NOMO-1 (cell line): Measurements from ENCODE around the gene PCDHGA6.
"Not testable (repeated sequence)": the region's sequence is repeated elsewhere in the genome, so short reads cannot be mapped to it uniquely, and the experiment has no call there.

Experiments
- DNase-seq, 2 experiments: peaks; one replicate each; lab custom pipeline; 2025; ENCODE audit not compliant: unreplicated experiment in 2 of 2; lab: John Stamatoyannopoulos, UW

The PCDHGA6 gene

DNA sequence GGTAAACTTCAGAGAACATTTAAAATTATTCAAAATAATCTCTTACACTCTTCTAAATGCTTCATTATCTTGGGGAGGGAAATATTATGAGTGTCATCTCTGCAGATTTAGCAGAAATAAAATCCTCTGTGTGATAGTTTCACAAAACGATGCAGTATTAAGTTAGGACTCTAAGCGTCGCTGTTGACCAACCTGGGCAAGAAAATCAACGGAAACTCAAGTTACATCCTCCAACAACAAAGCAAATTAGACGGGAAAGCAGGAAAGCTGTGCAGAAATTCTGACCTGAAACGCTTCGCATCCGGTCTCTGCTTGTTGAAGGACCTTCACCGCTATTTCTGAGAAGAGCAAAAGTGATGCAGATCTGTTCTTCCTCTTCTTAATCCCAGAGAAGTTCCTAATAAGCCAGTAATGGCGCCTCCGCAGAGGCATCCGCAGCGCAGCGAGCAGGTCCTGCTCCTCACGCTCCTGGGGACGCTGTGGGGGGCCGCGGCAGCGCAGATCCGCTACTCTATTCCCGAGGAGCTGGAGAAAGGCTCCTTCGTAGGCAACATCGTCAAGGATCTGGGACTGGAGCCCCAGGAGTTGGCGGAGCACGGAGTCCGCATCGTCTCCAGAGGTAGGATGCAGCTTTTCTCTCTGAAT lies at the start of gene PCDHGA6:
TSS of gene PCDHGA6 (plus strand) at position 219 of the 645 bp plus-strand sequence. CDS start at position 412, 193 bp downstream.
- DNase-seq, result no peak

DNA sequence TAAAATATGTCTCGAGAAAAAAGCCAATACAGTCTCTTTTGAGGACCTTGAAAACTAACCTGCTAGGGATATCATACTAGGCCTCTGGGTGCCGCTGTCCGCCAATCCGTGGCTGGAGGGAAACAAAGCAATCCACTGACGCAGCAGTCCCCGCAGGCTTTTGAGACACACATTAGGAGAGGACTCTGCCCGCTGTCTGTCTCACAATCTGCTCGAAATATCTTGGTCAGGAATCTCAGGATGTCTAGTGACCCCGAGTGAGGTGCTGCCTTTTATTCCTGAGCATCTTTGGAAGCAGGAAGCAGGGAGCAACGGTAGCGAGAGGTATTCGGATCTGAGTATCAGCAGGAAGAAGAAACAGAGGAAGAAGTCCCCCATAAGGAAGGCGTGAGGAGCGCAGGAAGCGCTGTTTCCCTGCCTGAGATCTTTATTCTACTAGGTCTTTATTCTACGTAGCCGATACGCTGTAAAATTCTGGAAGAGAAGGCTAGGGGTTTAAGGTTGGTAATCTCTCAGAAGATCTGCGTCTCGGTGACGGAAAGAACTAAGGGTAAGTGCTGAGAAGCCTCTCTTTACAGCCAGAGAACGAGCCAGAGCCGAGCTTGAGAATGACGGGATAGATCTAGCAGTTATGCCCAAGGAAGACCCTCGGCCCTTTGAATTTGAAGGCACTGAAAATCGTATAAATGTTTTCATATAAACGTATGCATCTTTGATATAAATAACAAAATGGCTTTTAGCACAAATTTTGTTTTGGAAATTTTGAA lies 47.4 kb upstream of the PCDHGA6 start:
- peak; percentile 39 to 53 for DNase-seq

DNA sequence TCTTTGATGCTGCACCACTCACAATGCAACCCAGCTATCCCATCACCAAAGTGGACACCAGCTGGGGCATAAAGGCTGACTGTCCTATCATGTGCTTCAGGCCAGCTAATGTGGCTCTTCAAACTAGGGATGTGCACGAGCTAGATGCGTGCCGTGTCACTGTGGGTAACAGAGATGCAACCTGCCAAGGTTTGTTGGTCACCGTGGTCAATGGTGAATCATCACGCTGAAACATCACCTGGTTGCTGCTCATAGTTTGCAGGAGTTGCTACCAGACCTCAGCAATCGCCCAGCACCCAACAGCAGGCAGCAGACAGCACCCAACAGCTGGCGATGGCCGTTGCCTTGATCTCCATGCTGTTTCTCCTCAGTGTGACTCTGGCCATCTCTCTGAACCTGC lies 45.5 kb upstream of the PCDHGA6 start:
- no peak for DNase-seq

DNA sequence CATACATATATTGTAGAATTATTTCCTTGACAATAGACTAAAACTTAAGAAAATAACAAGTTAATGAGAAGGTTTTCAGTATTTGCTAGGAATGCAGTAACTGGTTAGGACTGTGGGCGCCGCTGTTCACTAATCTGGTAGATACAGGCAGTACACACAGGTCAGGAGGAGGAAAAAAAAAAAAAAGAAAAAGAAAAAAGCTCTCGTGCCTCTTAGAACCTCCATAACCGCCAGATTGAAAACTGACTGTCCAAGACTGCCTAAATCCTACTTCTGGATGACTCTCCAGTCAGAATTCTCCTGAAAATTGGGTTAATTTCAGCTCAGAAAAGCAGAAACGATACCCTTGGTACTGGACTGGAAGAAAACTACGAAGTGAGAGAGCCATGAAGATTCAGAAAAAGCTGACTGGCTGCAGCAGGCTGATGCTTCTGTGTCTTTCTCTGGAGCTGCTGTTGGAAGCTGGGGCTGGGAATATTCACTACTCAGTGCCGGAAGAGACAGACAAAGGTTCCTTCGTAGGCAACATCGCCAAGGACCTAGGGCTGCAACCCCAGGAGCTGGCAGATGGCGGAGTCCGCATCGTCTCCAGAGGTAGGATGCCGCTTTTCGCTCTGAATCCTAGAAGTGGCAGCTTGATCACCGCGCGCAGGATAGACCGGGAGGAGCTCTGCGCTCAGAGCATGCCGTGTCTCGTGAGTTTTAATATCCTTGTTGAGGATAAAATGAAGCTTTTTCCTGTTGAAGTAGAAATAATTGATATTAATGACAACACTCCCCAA lies 43.2 kb upstream of the PCDHGA6 start, which contains the start of gene PCDHGA1:
TSS of gene PCDHGA1 (plus strand) at position 216 of the 782 bp plus-strand sequence.
- no peak for DNase-seq

GRCh38 chr5:141332571-141332970 lies 41.1 kb upstream of the PCDHGA6 start:
- not testable (repeated sequence) for DNase-seq

- no peak for DNase-seq
Observed at GRCh38 chr5:141338538-141339306, 35.0 kb upstream of the PCDHGA6 start, which contains the start of gene PCDHGA2. PCDHGA2 (plus strand) TSS chr5:141338760.

- DNase-seq, result not testable (repeated sequence)
Observed at GRCh38 chr5:141340781-141341354, 32.8 kb upstream of the PCDHGA6 start.

GRCh38 chr5:141342773-141343172 lies 30.9 kb upstream of the PCDHGA6 start:
- no peak for DNase-seq

- no peak for DNase-seq
Observed at GRCh38 chr5:141343242-141343952, 30.3 kb upstream of the PCDHGA6 start, which contains the start of gene PCDHGA3. PCDHGA3 (plus strand) TSS chr5:141343829; CDS start chr5:141344034, 205 bp downstream.

DNA sequence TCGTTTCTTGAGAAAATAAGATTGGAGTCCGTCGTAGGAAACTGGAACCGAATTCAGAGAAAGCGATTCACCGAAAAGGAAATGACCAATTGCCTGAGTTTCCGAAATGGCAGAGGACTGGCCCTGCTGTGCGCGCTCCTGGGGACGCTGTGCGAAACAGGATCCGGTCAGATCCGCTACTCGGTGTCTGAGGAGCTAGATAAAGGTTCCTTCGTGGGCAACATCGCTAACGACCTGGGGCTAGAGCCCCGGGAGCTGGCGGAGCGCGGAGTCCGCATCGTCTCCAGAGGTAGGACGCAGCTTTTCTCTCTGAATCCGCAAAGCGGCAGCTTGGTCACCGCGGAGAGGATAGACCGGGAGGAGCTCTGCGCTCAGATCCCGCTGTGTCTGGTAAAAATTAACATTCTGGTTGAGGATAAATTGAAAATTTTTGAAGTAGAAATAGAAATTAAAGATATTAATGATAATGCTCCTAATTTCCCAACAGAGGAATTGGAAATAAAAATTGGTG lies 29.7 kb upstream of the PCDHGA6 start:
- no peak for DNase-seq

DNA sequence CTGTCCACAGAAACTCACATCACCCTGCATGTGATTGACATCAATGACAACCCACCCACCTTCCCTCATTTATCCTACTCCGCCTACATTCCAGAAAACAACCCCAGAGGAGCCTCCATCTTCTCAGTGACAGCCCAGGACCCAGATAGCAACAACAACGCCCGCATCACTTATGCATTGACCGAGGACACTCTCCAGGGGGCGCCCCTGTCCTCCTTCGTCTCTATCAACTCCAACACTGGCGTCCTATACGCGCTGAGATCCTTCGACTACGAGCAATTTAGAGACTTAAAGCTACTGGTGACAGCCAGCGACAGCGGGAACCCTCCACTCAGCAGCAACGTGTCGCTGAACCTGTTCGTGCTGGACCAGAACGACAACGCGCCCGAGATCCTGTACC lies 28.4 kb upstream of the PCDHGA6 start:
- no peak for DNase-seq

- not testable (repeated sequence) for DNase-seq
Observed at GRCh38 chr5:141346017-141346416, 27.7 kb upstream of the PCDHGA6 start.

DNA sequence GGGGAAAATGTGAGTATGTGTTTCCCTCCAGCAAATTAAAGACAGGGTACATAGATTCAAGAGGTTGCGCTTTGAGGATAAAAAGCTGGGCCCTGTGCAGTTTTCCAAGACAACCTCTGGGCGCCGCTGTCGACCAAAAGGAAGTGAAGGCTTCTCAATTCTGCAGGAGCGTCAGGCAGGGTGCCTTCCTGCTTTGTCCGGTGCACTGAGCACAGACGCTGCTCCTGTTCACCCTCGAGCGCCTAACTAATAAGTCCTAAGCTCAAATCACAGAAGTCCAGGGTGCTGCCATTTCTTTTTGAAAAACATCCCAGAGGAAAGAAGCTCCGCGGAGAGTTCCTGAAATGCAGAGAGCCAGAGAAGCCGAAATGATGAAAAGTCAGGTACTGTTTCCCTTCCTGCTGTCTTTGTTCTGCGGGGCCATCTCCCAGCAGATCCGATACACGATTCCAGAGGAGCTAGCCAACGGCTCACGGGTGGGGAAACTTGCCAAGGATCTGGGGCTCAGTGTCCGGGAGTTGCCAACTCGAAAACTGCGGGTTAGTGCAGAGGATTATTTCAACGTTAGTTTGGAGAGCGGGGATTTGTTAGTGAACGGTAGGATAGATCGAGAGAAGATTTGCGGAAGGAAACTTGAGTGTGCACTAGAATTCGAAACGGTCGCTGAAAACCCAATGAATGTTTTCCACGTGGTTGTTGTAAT lies 23.6 kb upstream of the PCDHGA6 start, which contains the start of gene PCDHGB1:
TSS of gene PCDHGB1 (plus strand) at position 183 of the 703 bp plus-strand sequence. CDS start at position 345, 162 bp downstream.
- no peak for DNase-seq

GRCh38 chr5:141351591-141351990 lies 22.1 kb upstream of the PCDHGA6 start:
- no peak for DNase-seq

DNA sequence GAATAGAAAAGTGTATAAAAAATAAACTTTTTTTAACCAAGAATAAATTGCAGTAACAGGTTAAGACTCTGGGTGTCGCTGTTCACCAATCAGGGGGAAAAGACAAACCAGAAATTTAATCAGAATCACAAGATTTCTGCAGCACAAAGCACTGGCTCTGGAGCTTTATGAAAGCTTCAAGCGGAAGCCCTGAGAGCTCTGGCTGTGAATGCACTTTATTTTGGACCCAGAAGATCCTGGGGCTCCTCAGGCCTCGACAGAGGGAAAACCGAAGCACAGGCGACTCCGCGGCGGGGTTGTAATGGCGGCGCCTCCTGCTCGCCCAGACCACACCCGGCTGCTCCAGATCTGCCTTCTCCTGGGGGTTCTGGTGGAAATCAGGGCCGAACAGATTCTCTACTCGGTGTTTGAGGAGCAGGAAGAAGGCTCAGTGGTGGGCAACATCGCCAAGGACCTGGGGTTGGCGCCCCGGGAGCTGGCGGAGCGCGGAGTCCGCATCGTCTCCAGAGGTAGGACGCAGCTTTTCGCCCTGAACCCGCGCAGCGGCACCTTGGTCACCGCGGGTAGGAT lies 18.7 kb upstream of the PCDHGA6 start, which contains the start of gene PCDHGA4:
TSS of gene PCDHGA4 (plus strand) at position 122 of the 570 bp plus-strand sequence. CDS start at position 209, 87 bp downstream.
- no peak for DNase-seq

DNA sequence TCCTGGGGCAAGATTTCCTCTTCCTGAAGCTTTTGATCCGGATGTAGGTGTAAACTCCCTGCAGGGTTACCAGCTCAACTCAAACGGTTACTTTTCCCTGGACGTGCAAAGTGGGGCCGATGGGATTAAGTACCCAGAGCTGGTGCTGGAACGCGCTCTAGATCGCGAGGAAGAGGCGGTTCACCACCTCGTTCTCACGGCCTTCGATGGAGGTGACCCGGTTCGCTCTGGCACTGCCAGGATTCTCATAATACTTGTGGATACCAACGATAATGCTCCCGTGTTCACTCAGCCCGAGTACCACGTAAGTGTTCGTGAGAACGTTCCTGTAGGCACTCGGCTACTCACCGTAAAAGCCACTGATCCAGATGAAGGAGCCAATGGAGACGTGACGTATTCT lies 18.1 kb upstream of the PCDHGA6 start:
- DNase-seq, result no peak

DNA sequence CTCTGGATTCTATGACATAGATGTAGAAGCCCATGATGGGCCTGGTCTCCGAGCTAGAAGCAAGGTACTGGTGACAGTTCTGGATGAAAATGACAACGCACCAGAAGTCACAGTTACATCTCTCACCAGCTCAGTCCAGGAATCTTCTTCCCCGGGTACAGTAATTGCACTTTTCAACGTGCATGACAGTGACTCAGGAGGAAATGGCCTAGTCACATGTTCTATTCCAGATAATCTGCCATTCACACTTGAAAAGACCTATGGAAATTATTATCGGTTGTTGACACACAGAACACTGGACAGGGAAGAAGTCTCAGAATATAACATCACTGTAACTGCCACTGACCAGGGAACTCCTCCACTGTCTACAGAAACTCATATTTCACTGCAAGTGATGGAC lies 17.6 kb upstream of the PCDHGA6 start:
- DNase-seq, result no peak

GRCh38 chr5:141356950-141357349 lies 16.7 kb upstream of the PCDHGA6 start:
- DNase-seq, result no peak
